Measurements from ENCODE around the gene SIX4.

SIX4 gene

GRCh38 chr14:60661721-60662120 lies 62.4 kb downstream of the SIX4 start:
- H3K79me2 ChIP-seq (ENCODE audit: insufficient read depth, low read length), result no peaks in the 10 kb centered on the region
- H3K36me3 ChIP-seq (ENCODE audit: insufficient read depth, low read length), result no peaks in the 10 kb centered on the region
- DNase-seq, result no peak
- H3K4me2 ChIP-seq (ENCODE audit: insufficient read depth, low read length), result no peak overlapping the region
- H3K4me1 ChIP-seq (ENCODE audit: insufficient read depth, low read length), result peaks cover 8% of the 10 kb centered on the region
- no peak overlapping the region for H3K4me3 ChIP-seq (ENCODE audit: low read depth in 1 of 2, low read length in 2 of 2)
- TF ChIP-seq EZH2 (IDR thresholded peaks at IDR 0.05; ENCODE audit: borderline replicate concordance, low read depth, low read length, severe bottlenecking), result no peak
- TF ChIP-seq CTCF (IDR thresholded peaks at IDR 0.05; ENCODE audit: borderline replicate concordance, extremely low read depth, low read length, poor library complexity, severe bottlenecking), result no peak
- H3K9me3 ChIP-seq (ENCODE audit: insufficient read depth, low read length, severe bottlenecking), result no peaks in the 10 kb centered on the region
- peaks cover 23% of the 10 kb centered on the region for H3K27me3 ChIP-seq (ENCODE audit: insufficient read depth, low read length, poor library complexity)
- H2AFZ ChIP-seq (ENCODE audit: low read depth, low read length), result no peak overlapping the region
- H4K20me1 ChIP-seq (ENCODE audit: insufficient read depth, low read length), result no peaks in the 10 kb centered on the region; the same call in 1 of the 2 replicates
- H3K9ac ChIP-seq (ENCODE audit: low read depth, low read length), result no peak overlapping the region
- no peak for ATAC-seq (ENCODE audit: insufficient read depth, low read depth)
- H3K27ac ChIP-seq (ENCODE audit: low read length), result no peak overlapping the region

Measured in DND-41 (cell line).